Right hindlimb (tissue), 1 donor: Measurements from ENCODE around the gene ABCD1.

Experiments used
- DNase-seq: peaks from one replicate; pipeline ENCODE4 v3.0.0-alpha.2; 2018

ABCD1 gene

DNA sequence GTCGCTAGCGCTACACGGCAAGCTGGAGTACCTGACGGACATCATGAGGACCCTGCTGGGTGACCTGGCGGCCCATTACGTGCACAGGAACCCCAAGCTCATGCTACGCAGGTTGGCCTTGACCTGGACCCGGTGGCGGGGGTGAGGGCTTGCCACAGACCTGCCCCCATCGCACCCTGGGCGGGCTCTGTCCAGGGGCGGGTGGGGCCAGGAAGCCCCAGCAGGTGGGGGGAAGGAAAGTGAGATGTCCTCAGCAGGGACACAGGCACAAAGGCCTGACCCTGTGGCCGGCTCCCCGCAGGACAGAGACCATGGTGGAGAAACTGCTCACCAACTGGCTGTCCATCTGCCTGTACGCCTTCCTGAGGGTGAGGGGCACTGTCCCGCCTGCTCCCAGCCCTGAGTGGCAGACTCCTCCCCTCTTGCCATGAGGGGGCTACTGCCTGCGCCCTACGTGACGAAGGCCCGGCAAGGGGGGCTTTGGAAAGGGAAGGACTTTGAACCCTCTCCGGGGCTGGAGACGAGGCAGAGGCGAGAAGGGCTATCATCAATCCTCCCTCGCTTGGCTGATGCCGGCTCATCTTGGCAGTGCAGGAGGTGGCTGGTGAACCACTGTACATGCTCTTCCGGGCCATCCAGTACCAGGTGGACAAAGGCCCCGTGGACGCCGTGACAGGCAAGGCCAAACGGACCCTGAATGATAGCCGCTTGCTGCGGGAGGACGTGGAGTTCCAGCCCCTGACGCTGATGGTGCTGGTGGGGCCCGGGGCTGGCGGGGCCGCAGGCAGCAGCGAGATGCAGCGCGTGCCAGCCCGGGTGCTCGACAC, 50.9 kb downstream of the ABCD1 start:
- peak; percentile 10 for DNase-seq

GRCh38 chrX:153776120-153776599, 51.5 kb downstream of the ABCD1 start:
- peak; percentile 10 for DNase-seq

DNA sequence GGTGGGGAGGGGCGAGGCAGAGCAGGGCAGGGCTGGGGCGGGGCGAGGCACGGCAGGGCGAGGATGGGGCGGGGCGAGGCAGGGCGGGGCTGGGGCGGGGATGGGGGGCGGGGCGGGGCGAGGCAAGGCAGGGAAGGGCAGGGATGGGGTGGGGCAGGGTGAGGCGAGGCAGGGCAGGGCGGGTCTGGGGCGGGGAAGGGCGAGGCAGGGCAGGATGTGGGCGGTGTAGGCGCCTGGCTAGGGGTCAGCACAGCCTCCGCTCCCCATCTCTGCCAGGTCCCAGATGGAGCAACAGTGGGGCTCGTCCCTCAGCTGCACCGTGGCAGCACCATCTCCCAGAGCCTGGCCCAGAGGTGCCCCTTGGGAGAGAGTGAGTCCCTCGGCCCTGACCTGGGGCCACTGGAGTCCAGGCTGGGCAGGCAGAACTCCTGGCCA, 52.0 kb downstream of the ABCD1 start:
- no peak for DNase-seq

GRCh38 chrX:153777261-153778090, 52.8 kb downstream of the ABCD1 start:
- DNase-seq = peak; percentile 20

- DNase-seq = peak; percentile 17
These were observed 53.5 kb downstream of the ABCD1 start for GRCh38 chrX:153778181-153778580.

- DNase-seq = peak; percentile 16
These were observed 54.0 kb downstream of the ABCD1 start for GRCh38 chrX:153778684-153779101.

DNA sequence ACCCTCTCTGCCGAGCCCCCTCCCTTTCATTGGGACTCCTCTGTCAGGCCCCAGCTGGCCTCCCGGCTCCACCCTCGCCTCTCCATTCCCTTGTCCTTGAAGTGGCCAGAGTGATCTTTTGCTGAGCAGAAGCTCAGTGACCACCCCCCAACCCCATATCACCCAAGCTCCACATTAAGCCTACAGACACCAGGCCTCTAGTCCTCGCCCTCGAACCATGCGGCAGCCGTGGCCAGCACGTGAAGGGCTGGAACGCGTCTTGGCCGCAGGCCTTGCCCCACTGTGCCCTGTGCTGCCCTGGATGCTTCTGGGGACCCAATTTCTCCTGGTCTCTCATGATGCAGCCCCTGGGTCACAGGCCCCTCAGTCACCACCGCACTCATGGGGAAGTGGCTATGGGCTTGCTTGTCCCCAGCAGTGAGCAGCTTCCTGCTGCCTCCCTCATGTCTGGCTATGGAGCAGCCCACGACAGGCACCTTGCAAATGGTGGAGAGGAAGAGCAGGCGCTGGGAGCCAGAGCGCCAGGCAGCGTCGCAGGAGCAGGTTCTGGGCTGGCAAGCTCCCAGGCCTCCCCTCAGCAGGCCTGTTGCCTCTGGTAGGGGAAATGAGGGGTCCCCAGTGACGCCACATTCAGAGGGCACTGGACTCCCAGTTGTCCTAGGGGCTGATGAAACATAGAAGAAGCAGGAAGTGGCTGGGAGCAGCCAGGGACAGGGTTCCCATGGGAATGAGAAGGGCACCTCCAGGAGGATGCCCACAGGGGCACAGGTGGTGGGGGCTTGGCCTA, 55.4 kb downstream of the ABCD1 start:
- DNase-seq = peak; percentile 16

DNA sequence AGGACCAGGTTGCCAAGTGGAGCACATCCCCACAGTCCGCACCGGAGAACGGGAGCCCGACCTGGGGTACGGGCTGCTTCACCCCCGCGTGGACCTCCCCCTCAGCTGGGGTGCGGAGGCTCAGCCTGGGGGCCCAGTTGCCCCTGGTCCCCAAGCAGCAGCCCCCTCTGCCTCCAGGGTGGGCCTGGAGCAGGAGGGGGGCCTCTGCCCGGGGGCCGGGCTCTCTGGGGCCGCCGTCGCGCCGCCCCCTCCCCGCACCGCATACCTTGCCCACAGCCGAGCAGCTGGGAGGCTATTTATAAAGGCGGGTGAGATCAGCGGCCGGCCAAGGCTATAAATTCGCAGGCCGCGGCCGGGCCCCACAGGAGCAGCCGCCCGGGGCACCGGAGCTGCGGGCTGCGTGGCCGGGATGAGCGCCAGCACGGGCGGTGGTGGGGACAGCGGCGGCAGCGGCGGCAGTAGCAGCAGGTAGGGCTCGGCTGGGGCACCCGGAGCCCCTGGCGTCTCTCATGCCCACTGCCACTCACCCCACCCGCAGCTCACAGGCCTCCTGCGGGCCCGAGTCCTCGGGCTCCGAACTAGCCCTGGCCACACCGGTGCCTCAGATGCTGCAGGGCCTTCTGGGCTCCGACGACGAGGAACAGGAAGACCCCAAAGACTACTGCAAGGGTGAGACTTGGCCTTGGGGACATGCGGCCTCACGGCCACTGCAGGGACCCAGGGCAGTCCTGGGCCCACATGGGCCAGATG, 56.2 kb downstream of the ABCD1 start, which contains the start of gene SRPK3:
TSS of gene SRPK3 (plus strand) at position 364 of the 750 bp plus-strand sequence. CDS start at position 410, 46 bp downstream.
- DNase-seq = peak; percentile 67

DNA sequence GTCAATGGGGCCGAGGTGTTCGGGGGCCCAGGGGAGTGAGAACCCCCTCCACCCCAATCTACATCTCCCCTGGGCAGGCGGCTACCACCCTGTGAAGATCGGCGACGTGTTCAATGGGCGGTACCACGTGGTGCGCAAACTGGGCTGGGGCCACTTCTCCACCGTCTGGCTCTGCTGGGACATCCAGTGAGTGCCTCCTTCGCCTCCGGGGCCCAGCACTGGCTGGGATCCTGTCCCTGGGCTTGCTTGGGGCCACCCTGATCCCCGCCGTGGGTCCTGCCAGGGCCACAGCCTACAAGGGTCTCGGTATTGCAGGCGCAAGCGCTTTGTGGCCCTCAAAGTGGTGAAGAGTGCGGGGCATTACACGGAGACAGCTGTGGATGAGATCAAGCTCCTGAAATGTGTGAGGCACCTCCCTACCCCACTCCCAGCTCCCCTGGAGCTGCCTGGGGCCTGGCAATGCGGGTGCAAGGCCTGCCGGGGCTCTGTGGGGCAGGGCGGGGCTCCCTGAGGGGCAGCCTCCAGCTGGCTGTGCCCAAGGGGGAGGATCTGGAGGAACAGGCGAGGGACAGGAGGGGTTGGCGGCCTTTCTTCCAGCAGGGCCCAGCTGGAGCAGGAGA, 56.9 kb downstream of the ABCD1 start:
- peak; percentile 52 for DNase-seq

DNA sequence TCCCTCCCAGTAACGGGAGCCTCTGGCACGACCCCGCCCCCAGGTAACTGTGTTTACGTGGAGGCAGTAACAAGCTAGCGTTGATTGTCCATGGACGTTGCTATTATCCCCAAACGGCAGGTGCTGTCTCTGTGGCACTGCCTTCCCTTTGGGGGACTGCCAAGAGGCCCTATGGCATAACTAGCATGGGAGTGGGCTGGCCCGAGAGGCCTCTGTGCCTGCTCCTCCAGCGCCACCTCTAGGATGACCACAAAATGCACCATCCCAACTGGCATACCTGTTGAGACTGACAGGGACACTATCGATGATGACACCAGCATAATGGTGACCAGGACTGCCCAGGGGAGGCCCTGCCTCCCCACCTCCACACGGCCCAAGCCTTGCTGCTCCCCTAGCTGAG, 57.7 kb downstream of the ABCD1 start:
- no peak for DNase-seq

DNA sequence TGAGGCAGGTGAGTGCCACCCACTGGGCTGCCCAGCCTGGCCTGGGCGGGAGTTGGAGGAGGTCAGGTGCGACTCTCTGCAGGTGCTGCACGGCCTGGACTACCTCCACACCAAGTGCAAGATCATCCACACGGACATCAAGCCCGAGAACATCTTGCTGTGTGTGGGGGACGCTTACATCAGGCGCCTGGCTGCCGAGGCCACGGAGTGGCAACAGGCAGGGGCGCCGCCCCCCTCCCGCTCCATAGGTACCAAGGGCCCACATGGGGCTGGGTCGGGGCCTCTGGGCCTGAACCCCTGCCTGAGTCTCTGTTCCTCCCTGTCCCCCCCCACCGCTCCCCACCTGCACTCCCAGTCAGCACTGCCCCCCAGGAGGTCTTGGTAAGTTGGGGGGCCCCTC, 58.2 kb downstream of the ABCD1 start:
- DNase-seq = no peak

DNA sequence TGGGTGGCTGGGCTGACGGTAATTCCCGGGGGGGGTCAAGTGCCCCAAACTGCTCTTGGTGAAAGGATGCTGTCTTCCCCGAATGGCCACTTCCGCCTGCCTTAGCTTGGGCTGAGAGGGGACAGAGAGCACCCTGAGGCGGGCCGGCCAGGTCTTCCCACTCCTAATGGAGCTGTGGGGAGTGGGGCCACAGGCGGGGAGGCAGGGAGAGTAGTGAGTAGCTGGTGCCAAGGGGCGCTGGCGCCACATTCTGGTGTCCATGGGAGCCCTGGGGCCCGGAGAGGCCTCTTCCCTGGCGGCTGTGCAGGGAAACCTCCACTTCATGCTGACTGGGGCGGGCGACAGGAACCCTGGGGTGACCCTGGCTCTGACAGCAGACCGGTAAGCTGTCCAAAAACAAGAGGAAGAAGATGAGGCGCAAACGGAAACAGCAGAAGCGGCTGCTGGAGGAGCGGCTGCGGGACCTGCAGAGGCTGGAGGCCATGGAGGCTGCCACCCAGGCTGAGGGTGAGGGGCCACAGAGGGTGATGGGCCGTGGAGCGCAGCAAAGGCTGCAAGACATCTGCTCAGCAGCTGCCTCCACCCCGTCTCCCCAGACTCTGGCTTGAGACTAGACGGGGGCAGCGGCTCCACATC, 58.8 kb downstream of the ABCD1 start:
- DNase-seq = no peak

GRCh38 chrX:153784325-153784967, 59.8 kb downstream of the ABCD1 start:
- DNase-seq = no peak

DNA sequence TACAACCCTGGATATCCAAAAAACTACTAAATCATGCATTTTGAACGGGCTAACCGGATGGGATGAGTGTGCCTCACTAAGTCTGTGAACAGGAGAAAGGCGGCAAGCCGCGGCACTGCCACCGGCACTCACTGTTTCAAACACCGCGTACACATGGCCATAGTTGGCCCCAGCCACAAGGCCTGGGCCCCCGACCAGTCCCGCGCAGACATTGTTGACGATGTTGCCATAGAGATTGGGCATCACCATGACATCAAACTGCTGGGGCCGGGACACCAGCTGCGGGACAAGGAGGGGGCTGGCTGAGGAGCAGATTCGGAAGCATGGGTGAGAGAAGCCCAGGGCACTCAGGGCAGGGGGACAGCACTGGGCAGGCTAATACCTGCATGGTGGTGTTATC, 62.0 kb downstream of the ABCD1 start:
- no peak for DNase-seq

DNA sequence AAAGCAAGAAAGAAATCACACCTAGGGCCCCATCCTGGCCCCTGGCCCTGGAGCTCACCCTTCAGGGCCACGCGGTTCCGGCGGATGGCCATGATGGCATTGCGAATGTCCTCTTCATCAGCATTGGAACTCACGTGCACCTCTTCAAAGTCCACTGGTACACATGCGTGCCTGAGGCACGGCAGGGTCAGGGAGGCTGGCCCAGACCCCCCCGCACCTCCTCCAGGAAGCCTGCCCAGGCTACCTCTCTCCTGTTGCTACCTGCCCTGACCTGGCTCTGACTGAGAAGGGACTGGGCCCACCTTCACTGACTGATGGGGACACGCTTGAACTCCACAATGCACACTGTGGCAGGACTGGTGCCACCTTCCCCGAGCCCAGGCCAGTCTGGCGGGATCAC, 65.0 kb downstream of the ABCD1 start:
- DNase-seq = no peak

GRCh38 chrX:153791104-153791852, 66.6 kb downstream of the ABCD1 start:
- no peak for DNase-seq

DNA sequence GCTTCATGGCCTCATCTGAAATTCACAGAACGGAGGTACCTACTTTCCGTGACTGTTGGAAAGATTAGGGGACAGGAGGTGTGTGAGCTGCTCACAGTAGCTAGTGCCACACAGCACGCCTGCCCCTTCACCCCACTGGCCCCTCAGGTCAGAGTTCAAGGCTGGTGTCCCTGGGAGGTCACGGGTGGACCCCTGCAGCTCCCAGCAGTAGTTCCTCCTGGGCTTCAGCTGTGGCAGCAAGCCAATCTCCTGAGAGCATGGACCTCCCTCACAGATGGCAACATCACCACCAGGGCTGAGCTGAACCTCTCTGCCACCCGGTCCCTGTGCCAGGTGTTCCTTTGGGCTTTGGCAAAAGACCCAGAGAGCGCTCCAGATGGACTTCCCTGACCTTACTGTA, 67.7 kb downstream of the ABCD1 start:
- DNase-seq = no peak

DNA sequence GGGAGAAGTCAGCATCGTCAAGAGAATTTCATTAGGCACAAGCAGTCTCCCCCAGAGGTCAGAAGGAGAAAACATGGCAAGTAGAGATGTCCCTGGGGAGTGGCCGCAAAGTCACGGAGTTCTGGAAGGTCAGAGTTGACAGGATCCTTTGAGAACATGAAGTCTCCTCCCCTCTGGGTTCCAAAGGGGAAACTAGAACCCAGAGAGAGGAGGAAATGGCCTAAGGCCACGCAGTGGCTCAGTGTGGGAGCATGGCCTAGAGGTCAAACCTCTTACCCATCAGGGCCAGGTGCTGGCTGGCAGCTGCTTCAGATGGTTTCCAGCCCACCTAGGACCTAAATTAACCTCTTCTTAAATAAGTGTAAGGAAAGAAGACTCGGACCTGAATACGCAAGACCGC, 68.6 kb downstream of the ABCD1 start:
- no peak for DNase-seq
